ENCODE data around the gene SOX18. TPM values are rescaled to one million over a fixed set of nuclear protein-coding genes. Genes with fewer than 3 reads are reported as not detected.

Gene SOX18
- total and polyA plus RNA-seq, 2 of the 13 experiments (the other 11 are each of a cell fraction or from before 2014, with no cell fraction given) = 1.6 to 1.9 TPM

GRCh38 chr20:64024141-64024990 is 25.1 kb downstream of the SOX18 start (continued):
- TF ChIP-seq, protein P1, sequence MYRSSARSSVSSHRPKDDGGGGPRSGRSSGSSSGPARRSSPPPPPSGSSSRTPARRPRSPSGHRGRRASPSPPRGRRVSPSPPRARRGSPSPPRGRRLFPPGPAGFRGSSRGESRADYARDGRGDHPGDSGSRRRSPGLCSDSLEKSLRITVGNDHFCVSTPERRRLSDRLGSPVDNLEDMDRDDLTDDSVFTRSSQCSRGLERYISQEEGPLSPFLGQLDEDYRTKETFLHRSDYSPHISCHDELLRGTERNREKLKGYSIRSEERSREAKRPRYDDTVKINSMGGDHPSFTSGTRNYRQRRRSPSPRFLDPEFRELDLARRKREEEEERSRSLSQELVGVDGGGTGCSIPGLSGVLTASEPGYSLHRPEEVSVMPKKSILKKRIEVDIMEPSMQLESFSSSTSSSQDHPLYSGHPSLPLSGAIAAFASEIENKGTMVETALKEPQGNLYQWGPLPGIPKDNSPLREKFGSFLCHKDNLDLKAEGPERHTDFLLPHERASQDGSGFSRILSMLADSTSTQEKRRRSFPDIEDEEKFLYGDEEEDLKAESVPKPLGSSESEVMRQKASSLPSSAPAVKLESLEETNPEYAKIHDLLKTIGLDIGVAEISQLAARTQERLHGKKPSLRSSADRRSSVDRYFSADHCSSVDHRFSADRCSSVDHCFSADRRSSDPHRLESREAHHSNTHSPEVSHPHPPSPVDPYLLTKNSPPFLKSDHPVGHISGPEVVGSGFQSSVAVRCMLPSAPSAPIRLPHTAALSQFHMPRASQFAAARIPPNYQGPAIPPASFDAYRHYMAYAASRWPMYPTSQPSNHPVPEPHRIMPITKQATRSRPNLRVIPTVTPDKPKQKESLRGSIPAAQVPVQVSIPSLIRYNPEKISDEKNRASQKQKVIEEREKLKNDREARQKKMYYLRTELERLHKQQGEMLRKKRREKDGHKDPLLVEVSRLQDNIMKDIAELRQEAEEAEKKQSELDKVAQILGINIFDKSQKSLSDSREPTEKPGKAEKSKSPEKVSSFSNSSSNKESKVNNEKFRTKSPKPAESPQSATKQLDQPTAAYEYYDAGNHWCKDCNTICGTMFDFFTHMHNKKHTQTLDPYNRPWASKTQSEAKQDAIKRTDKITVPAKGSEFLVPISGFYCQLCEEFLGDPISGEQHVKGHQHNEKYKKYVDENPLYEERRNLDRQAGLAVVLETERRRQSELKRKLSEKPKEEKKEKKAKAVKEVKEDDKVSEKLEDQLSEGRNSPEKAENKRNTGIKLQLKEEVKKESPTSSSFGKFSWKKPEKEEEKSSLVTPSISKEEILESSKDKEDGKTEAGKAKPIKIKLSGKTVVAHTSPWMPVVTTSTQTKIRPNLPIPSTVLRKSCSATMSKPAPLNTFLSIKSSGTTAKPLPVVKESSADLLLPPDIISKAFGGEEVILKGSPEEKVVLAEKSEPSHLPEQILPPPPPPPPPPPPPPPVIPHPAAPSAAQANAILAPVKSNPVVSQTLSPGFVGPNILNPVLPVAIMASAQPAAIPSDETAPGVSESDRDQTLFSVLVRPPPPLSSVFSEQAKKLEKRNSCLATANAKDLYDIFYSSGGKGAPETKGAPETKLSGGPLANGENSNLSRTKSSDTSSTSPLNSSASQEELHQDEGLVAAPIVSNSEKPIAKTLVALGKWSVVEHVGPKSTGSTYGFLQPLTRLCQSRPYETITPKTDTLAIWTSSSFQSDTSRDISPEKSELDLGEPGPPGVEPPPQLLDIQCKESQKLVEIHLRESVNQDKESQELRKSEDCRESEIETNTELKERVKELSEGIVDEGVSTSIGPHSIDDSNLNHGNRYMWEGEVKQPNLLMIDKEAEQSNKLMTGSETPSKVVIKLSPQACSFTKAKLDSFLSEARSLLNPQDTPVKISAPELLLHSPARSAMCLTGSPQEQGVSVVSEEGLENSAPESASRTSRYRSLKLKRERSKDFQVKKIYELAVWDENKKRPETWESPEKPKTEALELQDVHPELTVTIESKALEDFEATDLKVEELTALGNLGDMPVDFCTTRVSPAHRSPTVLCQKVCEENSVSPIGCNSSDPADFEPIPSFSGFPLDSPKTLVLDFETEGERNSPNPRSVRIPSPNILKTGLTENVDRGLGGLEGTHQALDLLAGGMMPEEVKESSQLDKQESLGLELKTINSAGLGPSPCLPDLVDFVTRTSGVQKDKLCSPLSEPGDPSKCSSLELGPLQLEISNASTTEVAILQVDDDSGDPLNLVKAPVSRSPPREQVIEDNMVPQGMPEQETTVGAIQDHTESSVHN (CRISPR knock-in tag; IDR thresholded peaks at IDR 0.05) = peak; percentile 55; the same call in 1 of the 2 replicates
- TF ChIP-seq CEBPG (CRISPR knock-in tag; IDR thresholded peaks at IDR 0.05) (peak; percentile 79), ZNF326 (CRISPR knock-in tag; IDR thresholded peaks at IDR 0.05; ENCODE audit: borderline replicate concordance) (no peak), CBX2 (IDR thresholded peaks at IDR 0.05; ENCODE audit: low read depth, low read length) (no peak), CBX2 (CRISPR knock-in tag; IDR thresholded peaks at IDR 0.05; ENCODE audit: low read depth) (no peak), ZSCAN12 (CRISPR knock-in tag; IDR thresholded peaks at IDR 0.05) (no peak), ZNF629 (CRISPR knock-in tag; conservative IDR thresholded peaks at IDR 0.05) (0 out of 2 replicates have a peak, but pooled peaks have one; percentile 24), NFATC3 (CRISPR knock-in tag; IDR thresholded peaks at IDR 0.05) (0 out of 2 replicates have a peak, but pooled peaks have one; percentile 79), AGO2 (optimal IDR thresholded peaks at IDR 0.05; ENCODE audit: low read depth, low read length) (peak; percentile 92), ZNF333 (CRISPR knock-in tag; IDR thresholded peaks at IDR 0.05; ENCODE audit: borderline replicate concordance) (0 out of 2 replicates have a peak, but pooled peaks have one; percentile 15), DNMT3B (CRISPR knock-in tag; conservative IDR thresholded peaks at IDR 0.05) (no peak), ZBTB33 (CRISPR knock-in tag; IDR thresholded peaks at IDR 0.05) (peak; percentile 4; the same call in 1 of the 2 replicates), U2AF1 (optimal IDR thresholded peaks at IDR 0.05; ENCODE audit: low read depth, low read length) (peak; percentile 83)
- TF ChIP-seq, protein P2, sequence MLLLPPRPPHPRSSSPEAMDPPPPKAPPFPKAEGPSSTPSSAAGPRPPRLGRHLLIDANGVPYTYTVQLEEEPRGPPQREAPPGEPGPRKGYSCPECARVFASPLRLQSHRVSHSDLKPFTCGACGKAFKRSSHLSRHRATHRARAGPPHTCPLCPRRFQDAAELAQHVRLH (CRISPR knock-in tag; IDR thresholded peaks at IDR 0.05; ENCODE audit: borderline replicate concordance, low read depth) = no peak

Data from HepG2 (cell line).